ENCODE measurements around the gene SKIC8. TPM values are rescaled to one million over a fixed set of nuclear protein-coding genes. Genes with fewer than 3 reads are reported as not detected.
"Not testable (repeated sequence)": the region's sequence is repeated elsewhere in the genome, so short reads cannot be mapped to it uniquely, and the experiment has no call there.

SKIC8 gene
- total RNA-seq, 1 donor from 2014 or later: 43.9 TPM

DNA sequence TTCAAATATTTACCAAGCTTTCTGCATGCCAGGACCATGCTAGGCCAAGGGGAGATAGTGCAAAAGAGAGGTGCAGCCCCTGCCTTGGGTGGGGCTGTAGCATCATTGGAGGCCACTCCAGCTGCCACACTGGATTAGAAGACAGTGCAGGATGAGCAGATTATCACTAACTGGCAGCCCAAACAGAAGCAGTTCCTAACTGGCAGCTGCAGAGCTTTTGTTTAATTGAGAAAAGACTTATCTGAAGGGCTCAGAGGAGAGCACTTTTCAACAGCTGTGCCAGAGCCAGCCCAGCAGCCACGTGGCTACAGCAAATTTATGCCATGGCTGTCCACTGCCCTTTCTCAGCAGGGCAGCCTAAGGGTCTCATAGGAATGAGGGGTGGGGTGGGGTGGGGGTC, 51.5 kb downstream of the SKIC8 start:
- no peak for DNase-seq
- TF ChIP-seq, protein P1, sequence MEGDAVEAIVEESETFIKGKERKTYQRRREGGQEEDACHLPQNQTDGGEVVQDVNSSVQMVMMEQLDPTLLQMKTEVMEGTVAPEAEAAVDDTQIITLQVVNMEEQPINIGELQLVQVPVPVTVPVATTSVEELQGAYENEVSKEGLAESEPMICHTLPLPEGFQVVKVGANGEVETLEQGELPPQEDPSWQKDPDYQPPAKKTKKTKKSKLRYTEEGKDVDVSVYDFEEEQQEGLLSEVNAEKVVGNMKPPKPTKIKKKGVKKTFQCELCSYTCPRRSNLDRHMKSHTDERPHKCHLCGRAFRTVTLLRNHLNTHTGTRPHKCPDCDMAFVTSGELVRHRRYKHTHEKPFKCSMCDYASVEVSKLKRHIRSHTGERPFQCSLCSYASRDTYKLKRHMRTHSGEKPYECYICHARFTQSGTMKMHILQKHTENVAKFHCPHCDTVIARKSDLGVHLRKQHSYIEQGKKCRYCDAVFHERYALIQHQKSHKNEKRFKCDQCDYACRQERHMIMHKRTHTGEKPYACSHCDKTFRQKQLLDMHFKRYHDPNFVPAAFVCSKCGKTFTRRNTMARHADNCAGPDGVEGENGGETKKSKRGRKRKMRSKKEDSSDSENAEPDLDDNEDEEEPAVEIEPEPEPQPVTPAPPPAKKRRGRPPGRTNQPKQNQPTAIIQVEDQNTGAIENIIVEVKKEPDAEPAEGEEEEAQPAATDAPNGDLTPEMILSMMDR (IDR thresholded peaks at IDR 0.05; ENCODE audit: partially characterized antibody, unreplicated experiment): no peak
- peaks cover 16% of the 10 kb centered on the region for H3K9me3 Mint-ChIP-seq (ENCODE audit: unreplicated experiment)
- H3K27ac Mint-ChIP-seq (ENCODE audit: unreplicated experiment): no peak overlapping the region
- peaks cover 4% of the 10 kb centered on the region for H3K27me3 Mint-ChIP-seq (ENCODE audit: unreplicated experiment)
- no peak overlapping the region for H3K4me3 Mint-ChIP-seq (ENCODE audit: unreplicated experiment)
- H3K36me3 Mint-ChIP-seq (ENCODE audit: unreplicated experiment): no peaks in the 10 kb centered on the region
- H3K4me1 Mint-ChIP-seq (ENCODE audit: low read depth, unreplicated experiment): peaks cover 6% of the 10 kb centered on the region

DNA sequence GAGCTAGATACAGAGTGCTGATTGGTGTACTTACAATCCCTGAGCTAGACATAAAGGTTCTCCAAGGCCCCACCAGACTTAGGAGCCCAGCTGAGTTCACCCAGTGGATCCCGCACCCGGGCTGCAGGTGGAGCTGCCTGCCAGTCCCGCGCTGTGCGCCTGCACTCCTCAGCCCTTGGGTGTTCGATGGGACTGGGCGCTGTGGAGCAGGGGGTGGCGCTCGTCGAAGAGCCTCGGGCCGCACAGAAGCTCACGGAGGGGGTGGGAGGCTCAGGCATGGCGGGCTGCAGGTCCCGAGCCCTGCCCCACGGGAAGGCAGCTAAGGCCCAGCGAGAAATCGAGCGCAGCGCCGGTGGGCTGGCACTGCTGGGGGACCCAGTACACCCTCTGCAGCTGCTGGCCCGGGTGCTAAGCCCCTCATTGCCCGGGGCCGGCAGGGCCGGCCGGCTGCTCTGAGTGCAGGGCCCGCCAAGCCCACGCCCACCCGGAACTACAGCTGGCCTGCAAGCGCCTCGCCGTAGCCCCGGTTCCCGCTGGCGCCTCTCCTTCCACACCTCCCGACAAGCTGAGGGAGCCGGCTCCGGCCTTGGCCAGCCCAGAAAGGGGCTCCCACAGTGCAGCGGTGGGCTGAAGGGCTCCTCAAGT, 53.3 kb downstream of the SKIC8 start:
- not testable (repeated sequence) for H3K4me3 Mint-ChIP-seq (ENCODE audit: unreplicated experiment); H3K36me3 Mint-ChIP-seq (ENCODE audit: unreplicated experiment); DNase-seq; H3K4me1 Mint-ChIP-seq (ENCODE audit: low read depth, unreplicated experiment); H3K27me3 Mint-ChIP-seq (ENCODE audit: unreplicated experiment); H3K27ac Mint-ChIP-seq (ENCODE audit: unreplicated experiment)
- H3K9me3 Mint-ChIP-seq (ENCODE audit: unreplicated experiment): peaks cover 18% of the 10 kb centered on the region

DNA sequence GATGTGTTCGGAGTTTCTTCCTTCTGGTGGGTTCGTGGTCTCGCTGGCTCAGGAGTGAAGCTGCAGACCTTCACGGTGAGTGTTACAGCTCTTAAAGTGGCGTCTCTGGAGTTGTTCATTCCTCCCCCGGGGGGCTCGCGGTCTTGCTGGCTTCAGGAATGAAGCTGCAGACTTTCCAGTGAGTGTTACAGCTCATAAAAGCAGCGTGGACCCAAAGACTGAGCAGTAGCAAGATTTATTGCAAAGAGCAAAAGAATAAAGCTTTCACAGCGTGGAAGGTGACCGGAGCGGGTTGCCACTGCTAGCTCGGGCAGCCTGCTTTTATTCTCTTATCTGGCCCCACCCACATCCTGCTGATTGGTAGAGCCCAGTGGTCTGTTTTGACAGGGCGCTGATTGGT, 54.0 kb downstream of the SKIC8 start:
- H3K9me3 Mint-ChIP-seq (ENCODE audit: unreplicated experiment): peaks cover 18% of the 10 kb centered on the region
- DNase-seq; H3K36me3 Mint-ChIP-seq (ENCODE audit: unreplicated experiment); H3K27ac Mint-ChIP-seq (ENCODE audit: unreplicated experiment); H3K4me3 Mint-ChIP-seq (ENCODE audit: unreplicated experiment); H3K27me3 Mint-ChIP-seq (ENCODE audit: unreplicated experiment); H3K4me1 Mint-ChIP-seq (ENCODE audit: low read depth, unreplicated experiment): not testable (repeated sequence)

DNA sequence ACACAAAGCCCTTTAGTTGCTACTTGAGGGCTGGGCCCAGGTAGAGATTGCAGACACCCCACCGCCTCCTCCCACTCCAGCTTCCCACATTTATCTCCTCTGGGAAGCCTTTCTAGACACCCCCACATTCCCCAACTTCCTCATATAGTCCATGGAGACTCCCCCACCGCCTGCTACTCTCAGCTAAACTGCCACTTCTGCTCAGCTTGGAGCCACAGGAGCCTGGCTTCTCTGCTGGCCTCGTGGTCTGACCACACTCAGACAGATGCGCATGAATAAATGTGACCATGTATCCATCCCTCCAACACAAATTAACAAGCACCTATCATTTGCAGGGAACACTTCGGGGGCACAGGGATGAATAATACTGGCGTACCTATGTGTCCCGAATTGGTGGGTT, 54.5 kb downstream of the SKIC8 start:
- Mint-ChIP-seq H3K9me3 (ENCODE audit: unreplicated experiment) (peaks cover 18% of the 10 kb centered on the region), H3K36me3 (ENCODE audit: unreplicated experiment) (no peaks in the 10 kb centered on the region), H3K27ac (ENCODE audit: unreplicated experiment) (no peak overlapping the region), H3K4me1 (ENCODE audit: low read depth, unreplicated experiment) (peaks cover 8% of the 10 kb centered on the region), H3K27me3 (ENCODE audit: unreplicated experiment) (peaks cover 4% of the 10 kb centered on the region), H3K4me3 (ENCODE audit: unreplicated experiment) (no peak overlapping the region)
- TF ChIP-seq, protein P1 (IDR thresholded peaks at IDR 0.05; ENCODE audit: partially characterized antibody, unreplicated experiment): no peak
- DNase-seq: no peak

DNA sequence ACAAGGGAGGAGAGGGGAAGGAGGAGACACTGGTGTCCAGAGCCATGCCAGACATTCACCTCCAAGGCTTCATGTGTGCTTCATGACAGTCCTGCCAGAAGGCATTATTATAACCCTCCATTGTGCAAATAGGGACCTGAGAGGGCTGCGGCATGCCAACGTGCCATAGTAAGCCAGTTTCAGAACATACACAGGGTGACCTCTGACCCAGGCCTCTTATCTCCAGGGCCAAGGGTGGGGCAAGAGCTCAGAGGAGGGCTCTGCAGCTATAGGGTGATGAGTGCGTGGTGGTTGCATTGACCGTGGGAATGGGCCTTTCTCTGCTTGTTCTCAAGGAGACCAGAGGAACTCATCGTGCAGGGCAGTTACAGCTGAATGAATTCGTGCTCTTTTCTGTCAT, 55.3 kb downstream of the SKIC8 start:
- H3K4me1 Mint-ChIP-seq (ENCODE audit: low read depth, unreplicated experiment): peaks cover 8% of the 10 kb centered on the region
- peaks cover 18% of the 10 kb centered on the region for H3K9me3 Mint-ChIP-seq (ENCODE audit: unreplicated experiment)
- H3K27me3 Mint-ChIP-seq (ENCODE audit: unreplicated experiment): peaks cover 7% of the 10 kb centered on the region
- no peak overlapping the region for H3K27ac Mint-ChIP-seq (ENCODE audit: unreplicated experiment)
- no peak for DNase-seq
- H3K36me3 Mint-ChIP-seq (ENCODE audit: unreplicated experiment): no peaks in the 10 kb centered on the region
- no peak overlapping the region for H3K4me3 Mint-ChIP-seq (ENCODE audit: unreplicated experiment)
- TF ChIP-seq, protein P1 (IDR thresholded peaks at IDR 0.05; ENCODE audit: partially characterized antibody, unreplicated experiment): no peak

DNA sequence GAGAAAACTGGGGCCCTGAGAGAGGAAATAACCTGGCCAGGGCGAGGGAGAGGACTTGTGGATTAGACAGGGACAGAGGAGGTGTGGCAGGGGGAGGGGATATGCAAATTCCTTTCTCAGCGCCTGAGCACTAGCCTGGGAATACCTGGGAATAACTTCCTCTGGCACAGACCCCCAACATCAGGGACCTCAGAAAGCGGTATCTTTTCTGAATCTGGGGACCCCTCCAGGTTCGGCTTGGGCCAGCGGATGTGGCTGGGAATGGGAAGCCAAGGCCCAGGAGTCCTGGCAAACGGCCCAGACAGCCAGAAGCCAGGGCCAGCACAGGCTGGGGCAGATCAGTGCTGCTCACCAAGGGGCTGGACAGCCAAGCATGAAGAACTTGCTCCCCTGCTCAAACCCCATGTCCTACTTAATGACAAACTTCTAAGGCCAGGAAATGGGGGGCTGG, 55.9 kb downstream of the SKIC8 start:
- TF ChIP-seq, protein P1 (IDR thresholded peaks at IDR 0.05; ENCODE audit: partially characterized antibody, unreplicated experiment): no peak
- no peak for DNase-seq
- Mint-ChIP-seq H3K4me3 (ENCODE audit: unreplicated experiment) (no peak overlapping the region), H3K27ac (ENCODE audit: unreplicated experiment) (no peak overlapping the region), H3K27me3 (ENCODE audit: unreplicated experiment) (peaks cover 7% of the 10 kb centered on the region), H3K4me1 (ENCODE audit: low read depth, unreplicated experiment) (peaks cover 8% of the 10 kb centered on the region), H3K36me3 (ENCODE audit: unreplicated experiment) (no peaks in the 10 kb centered on the region), H3K9me3 (ENCODE audit: unreplicated experiment) (peaks cover 18% of the 10 kb centered on the region)
